IMR-90 (cell line): Measurements from ENCODE around the gene KCNMA1.

Source experiments
- BHLHE40 ChIP-seq: fragments of 150-350 bp; IDR thresholded peaks from 2 replicates; pipeline ENCODE4 v1.6.1; 2016; ENCODE audit warnings: mild to moderate bottlenecking, low read depth, low read length
- CEBPB ChIP-seq: IDR thresholded peaks from 2 replicates; pipeline ENCODE4 v1.6.1; 2012; ENCODE audit warnings: low read depth, low read length, improper control_type of control experiment
- CTCF ChIP-seq: conservative IDR thresholded peaks from 2 replicates; pipeline ENCODE4 v1.5.1; 2012; ENCODE audit warnings: mild to moderate bottlenecking, low read depth, low read length, improper control_type of control experiment
- ELK1 ChIP-seq: fragments of 150-350 bp; IDR thresholded peaks from 2 replicates; pipeline ENCODE4 v1.6.1; 2016; ENCODE audit warnings: low read depth, mild to moderate bottlenecking, low read length, moderate library complexity, borderline replicate concordance
- FOS ChIP-seq: fragments of 150-350 bp; IDR thresholded peaks from 2 replicates; pipeline ENCODE4 v1.6.1; 2016; ENCODE audit warnings: low read depth, low read length
- MAZ ChIP-seq: IDR thresholded peaks from 2 replicates; pipeline ENCODE4 v1.6.1; 2012; ENCODE audit warnings: low read depth, mild to moderate bottlenecking, low read length, improper control_type of control experiment, moderate library complexity, borderline replicate concordance
- MXI1 ChIP-seq: IDR thresholded peaks from 2 replicates; pipeline ENCODE4 v1.6.1; 2012; ENCODE audit warnings: low read depth, mild to moderate bottlenecking, low read length, moderate library complexity, borderline replicate concordance
- NFE2L2 ChIP-seq: fragments of 150-350 bp; IDR thresholded peaks from 2 replicates; pipeline ENCODE4 v1.6.1; 2016; ENCODE audit warnings: low read depth, mild to moderate bottlenecking, low read length
- POLR2A ChIP-seq: IDR thresholded peaks from 2 replicates; pipeline ENCODE4 v1.6.1; 2012; ENCODE audit warnings: mild to moderate bottlenecking, low read depth, low read length
- RAD21 ChIP-seq: IDR thresholded peaks from 2 replicates; pipeline ENCODE4 v1.6.1; 2012; ENCODE audit warnings: low read length, improper control_type of control experiment
- RCOR1 ChIP-seq: IDR thresholded peaks from 2 replicates; pipeline ENCODE4 v1.6.1; 2012; ENCODE audit warnings: mild to moderate bottlenecking, low read length, improper control_type of control experiment; ENCODE audit not compliant: insufficient replicate concordance
- RFX5 ChIP-seq: IDR thresholded peaks from 2 replicates; pipeline ENCODE4 v1.8.0; 2012; ENCODE audit warnings: low read depth, mild to moderate bottlenecking, low read length, moderate library complexity
- USF2 ChIP-seq: fragments of 150-350 bp; IDR thresholded peaks from 2 replicates; pipeline ENCODE4 v1.6.1; 2017; ENCODE audit warnings: mild to moderate bottlenecking, antibody characterized with exemption, low read length, low read depth

DNA sequence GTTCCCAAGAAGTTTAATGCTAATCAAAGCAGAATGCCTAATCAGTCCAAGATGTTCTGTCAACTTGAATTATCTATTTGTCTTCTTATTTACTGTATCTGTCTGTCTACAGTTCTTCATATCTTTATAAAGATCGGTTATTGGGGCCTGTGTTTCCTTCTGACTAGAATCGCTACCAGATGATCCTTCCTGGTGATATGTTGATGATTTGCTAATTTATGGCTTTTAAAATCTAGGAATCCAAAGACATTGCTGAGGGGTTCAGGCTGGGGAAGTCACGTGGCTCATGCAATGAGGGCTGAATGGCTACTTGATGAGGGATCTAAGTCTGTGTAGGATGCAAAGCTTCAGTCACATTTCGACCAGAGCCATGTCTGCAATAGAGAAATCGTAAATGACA is 536.3 kb downstream of the KCNMA1 start:
- TF ChIP-seq USF2 (no peak), CTCF (no peak), POLR2A (no peak), RCOR1 (no peak), CEBPB (no peak), MAZ (no peak), RAD21 (no peak), FOS (no peak), BHLHE40 (no peak), MXI1 (no peak), RFX5 (no peak), ELK1 (no peak), NFE2L2 (no peak)
